IgD-negative memory B cell (primary cell): ENCODE results near the gene RABEP1. TPM values are rescaled to one million over a fixed set of nuclear protein-coding genes. Genes with fewer than 3 reads are reported as not detected.

Source experiments
- H3K27ac Mint-ChIP-seq, 3 donors: one replicate each; pipeline ENCODE4 v1.8.0; 2020 to 2022; ENCODE audit warnings: mild to moderate bottlenecking in 3 of 3, mixed read lengths in 3 of 3, moderate library complexity in 1 of 3
- H3K27me3 Mint-ChIP-seq: one replicate; pipeline ENCODE4 v1.8.0; 2021; ENCODE audit warnings: mixed read lengths
- H3K36me3 Mint-ChIP-seq: one replicate; pipeline ENCODE4 v1.8.0; 2020; ENCODE audit warnings: mild to moderate bottlenecking, mixed read lengths
- H3K4me1 Mint-ChIP-seq, 3 donors: one replicate each; pipeline ENCODE4 v1.8.0; 2020 to 2022; ENCODE audit warnings: mixed read lengths in 3 of 3, mild to moderate bottlenecking in 1 of 3
- H3K4me3 Mint-ChIP-seq, 4 donors: one replicate each; pipeline ENCODE4 v1.8.0; 2020 to 2022; ENCODE audit warnings: mild to moderate bottlenecking in 4 of 4, mixed read lengths in 4 of 4, moderate library complexity in 3 of 4
- H3K9me3 Mint-ChIP-seq, 3 donors: one replicate each; pipeline ENCODE4 v1.8.0; 2020 to 2021; ENCODE audit warnings: mixed read lengths in 3 of 3, mild to moderate bottlenecking in 1 of 3
- polyA plus RNA-seq: library from polyadenylated mRNA; unstranded; fragments of 300-500 nt; fragmentation: Illumina TruSeq; gene quantifications from one replicate; pipeline ENCODE4 v1.2.3, GENCODE V29; 2021

RABEP1 gene
- polyA plus RNA-seq, 1 donor from 2014 or later: 62.9 TPM

GRCh38 chr17:5254414-5254813 lies 27.7 kb upstream of the RABEP1 start:
- peak overlapping the region in 3 of 4 donors; percentile 69 to 89 (median 83) for H3K4me3 Mint-ChIP-seq
- peak overlapping the region in 2 of 3 donors; percentile 80 to 93 for H3K27ac Mint-ChIP-seq

GRCh38 chr17:5254903-5255521 lies 27.1 kb upstream of the RABEP1 start:
- no peaks in the 10 kb centered on the region for H3K9me3 Mint-ChIP-seq
- peaks cover 3% of the 10 kb centered on the region for H3K36me3 Mint-ChIP-seq
- H3K4me1 Mint-ChIP-seq: peaks cover 23 to 31% (median 28%) of the 10 kb centered on the region in 3 donors

More at GRCh38 chr17:5254414-5254813, 27.7 kb upstream of the RABEP1 start:
- peaks cover 3% of the 10 kb centered on the region for H3K36me3 Mint-ChIP-seq
- H3K27me3 Mint-ChIP-seq: no peaks in the 10 kb centered on the region
- no peaks in the 10 kb centered on the region for H3K9me3 Mint-ChIP-seq
- peaks cover 26 to 36% (median 34%) of the 10 kb centered on the region in 3 donors for H3K4me1 Mint-ChIP-seq

GRCh38 chr17:5257124-5257523 lies 25.0 kb upstream of the RABEP1 start:
- Mint-ChIP-seq H3K4me1 (peaks cover 23 to 29% (median 28%) of the 10 kb centered on the region in 3 donors), H3K27me3 (no peaks in the 10 kb centered on the region), H3K27ac (peak overlapping the region in 1 of 3 donors; percentile 82), H3K9me3 (no peaks in the 10 kb centered on the region), H3K36me3 (peaks cover 4% of the 10 kb centered on the region), H3K4me3 (peak overlapping the region in 3 of 4 donors; percentile 18 to 68 (median 43))

More at GRCh38 chr17:5254903-5255521, 27.1 kb upstream of the RABEP1 start:
- H3K4me3 Mint-ChIP-seq: peak overlapping the region; percentile 69 to 95 (median 82)
- H3K27ac Mint-ChIP-seq: peak overlapping the region; percentile 60 to 86 (median 80)
- no peaks in the 10 kb centered on the region for H3K27me3 Mint-ChIP-seq

GRCh38 chr17:5260542-5260941 lies 21.5 kb upstream of the RABEP1 start:
- Mint-ChIP-seq H3K4me3 (no peak overlapping the region), H3K4me1 (peaks cover 7 to 18% (median 16%) of the 10 kb centered on the region in 3 donors), H3K27me3 (no peaks in the 10 kb centered on the region), H3K36me3 (peaks cover 7% of the 10 kb centered on the region), H3K9me3 (no peaks in the 10 kb centered on the region), H3K27ac (no peak overlapping the region)

- Mint-ChIP-seq H3K4me1 (peaks cover 2 to 11% (median 6%) of the 10 kb centered on the region in 3 donors), H3K4me3 (no peak overlapping the region), H3K27me3 (no peaks in the 10 kb centered on the region), H3K27ac (peak overlapping the region in 2 of 3 donors; percentile 8 to 27), H3K36me3 (peaks cover 7% of the 10 kb centered on the region), H3K9me3 (no peaks in the 10 kb centered on the region)
Measured at GRCh38 chr17:5262416-5262991, 19.6 kb upstream of the RABEP1 start.

- no peaks in the 10 kb centered on the region for H3K27me3 Mint-ChIP-seq
- no peaks in the 10 kb centered on the region for H3K9me3 Mint-ChIP-seq
- H3K36me3 Mint-ChIP-seq: peaks cover 7% of the 10 kb centered on the region
- H3K4me1 Mint-ChIP-seq: peaks cover 0 to 16% (median 4%) of the 10 kb centered on the region in 3 donors
- H3K27ac Mint-ChIP-seq: peak overlapping the region in 1 of 3 donors; percentile 50
- no peak overlapping the region for H3K4me3 Mint-ChIP-seq
Measured at GRCh38 chr17:5263441-5263840, 18.6 kb upstream of the RABEP1 start.

GRCh38 chr17:5264893-5265292 lies 17.2 kb upstream of the RABEP1 start:
- Mint-ChIP-seq H3K36me3 (peaks cover 7% of the 10 kb centered on the region), H3K4me1 (peaks cover 0 to 12% (median 4%) of the 10 kb centered on the region in 3 donors), H3K9me3 (no peaks in the 10 kb centered on the region), H3K27me3 (no peaks in the 10 kb centered on the region), H3K27ac (no peak overlapping the region), H3K4me3 (no peak overlapping the region)

GRCh38 chr17:5269241-5269960 lies 12.7 kb upstream of the RABEP1 start:
- H3K4me1 Mint-ChIP-seq: peaks cover 5 to 9% (median 5%) of the 10 kb centered on the region in 3 donors
- H3K36me3 Mint-ChIP-seq: no peaks in the 10 kb centered on the region
- H3K27ac Mint-ChIP-seq: peak overlapping the region in 1 of 3 donors; percentile 63
- H3K27me3 Mint-ChIP-seq: no peaks in the 10 kb centered on the region
- H3K9me3 Mint-ChIP-seq: no peaks in the 10 kb centered on the region
- H3K4me3 Mint-ChIP-seq: no peak overlapping the region

- H3K27ac Mint-ChIP-seq: no peak overlapping the region
Measured at GRCh38 chr17:5272322-5272721, 9.8 kb upstream of the RABEP1 start.

GRCh38 chr17:5282642-5283217 lies 646 bp downstream of the RABEP1 start:
- H3K36me3 Mint-ChIP-seq: peaks cover 2% of the 10 kb centered on the region
- peaks cover 27 to 43% (median 35%) of the 10 kb centered on the region in 3 donors for H3K4me1 Mint-ChIP-seq
- H3K9me3 Mint-ChIP-seq: no peaks in the 10 kb centered on the region
- H3K27ac Mint-ChIP-seq: peak overlapping the region; percentile 73 to 98 (median 87)
- H3K4me3 Mint-ChIP-seq: peak overlapping the region; percentile 89 to 96 (median 92)
- H3K27me3 Mint-ChIP-seq: no peaks in the 10 kb centered on the region

More at GRCh38 chr17:5272322-5272721, 9.8 kb upstream of the RABEP1 start:
- Mint-ChIP-seq H3K36me3 (no peaks in the 10 kb centered on the region), H3K4me3 (no peak overlapping the region), H3K4me1 (peaks cover 5 to 9% (median 5%) of the 10 kb centered on the region in 3 donors), H3K27me3 (no peaks in the 10 kb centered on the region), H3K9me3 (no peaks in the 10 kb centered on the region)

GRCh38 chr17:5283571-5284315 lies 1.7 kb downstream of the RABEP1 start:
- Mint-ChIP-seq H3K4me1 (peaks cover 33 to 47% (median 39%) of the 10 kb centered on the region in 3 donors), H3K27me3 (no peaks in the 10 kb centered on the region), H3K9me3 (no peaks in the 10 kb centered on the region), H3K4me3 (peak overlapping the region; percentile 89 to 96 (median 92)), H3K27ac (peak overlapping the region; percentile 46 to 98 (median 87)), H3K36me3 (peaks cover 3% of the 10 kb centered on the region)

- Mint-ChIP-seq H3K4me1 (peaks cover 38 to 51% (median 42%) of the 10 kb centered on the region in 3 donors), H3K27ac (peak overlapping the region in 1 of 3 donors; percentile 87), H3K36me3 (peaks cover 5% of the 10 kb centered on the region), H3K27me3 (no peaks in the 10 kb centered on the region), H3K9me3 (no peaks in the 10 kb centered on the region), H3K4me3 (peak overlapping the region in 3 of 4 donors; percentile 25 to 93 (median 90))
Measured at GRCh38 chr17:5284681-5285080, 2.6 kb downstream of the RABEP1 start.

GRCh38 chr17:5286846-5287245 lies 4.8 kb downstream of the RABEP1 start:
- H3K4me1 Mint-ChIP-seq: peaks cover 39 to 47% (median 43%) of the 10 kb centered on the region in 3 donors
- H3K27me3 Mint-ChIP-seq: no peaks in the 10 kb centered on the region
- H3K36me3 Mint-ChIP-seq: peaks cover 5% of the 10 kb centered on the region
- H3K4me3 Mint-ChIP-seq: peak overlapping the region in 3 of 4 donors; percentile 6 to 39 (median 23)
- H3K27ac Mint-ChIP-seq: peak overlapping the region; percentile 30 to 84 (median 61)
- no peaks in the 10 kb centered on the region for H3K9me3 Mint-ChIP-seq

- Mint-ChIP-seq H3K4me3 (no peak overlapping the region), H3K27ac (peak overlapping the region in 2 of 3 donors; percentile 16 to 62)
Measured at GRCh38 chr17:5291683-5292350, 9.7 kb downstream of the RABEP1 start.

More at GRCh38 chr17:5291683-5292350, 9.7 kb downstream of the RABEP1 start:
- H3K9me3 Mint-ChIP-seq: no peaks in the 10 kb centered on the region
- no peaks in the 10 kb centered on the region for H3K27me3 Mint-ChIP-seq
- H3K4me1 Mint-ChIP-seq: peaks cover 20 to 32% (median 25%) of the 10 kb centered on the region in 3 donors
- H3K36me3 Mint-ChIP-seq: peaks cover 5% of the 10 kb centered on the region
